Fibroblast of the aortic adventitia (primary cell): ENCODE results near the gene EXOSC9. TPM values are rescaled to one million over a fixed set of nuclear protein-coding genes. Genes with fewer than 3 reads are reported as not detected.

Experiments used
- DNase-seq: peaks from one replicate; pipeline ENCODE4 v3.0.0-alpha.2; 2010; ENCODE audit warnings: low read depth
- H3K4me3 ChIP-seq: 2 replicates; pipeline ENCODE4 v1.5.1; 2011; ENCODE audit warnings: low read depth, mild to moderate bottlenecking, control low read depth, low read length, moderate library complexity
- CTCF ChIP-seq: IDR thresholded peaks from 2 replicates; pipeline ENCODE4 v1.5.1; 2011; ENCODE audit warnings: mild to moderate bottlenecking, low read length, control low read depth, inconsistent platforms; ENCODE audit not compliant: insufficient read depth
- total RNA-seq: library from RNA; depleted of rRNA; stranded (reverse); fragments of >200 nt; gene quantifications from 2 replicates; pipeline ENCODE4 v1.2.3, GENCODE V29; 2012; ENCODE audit warnings: low replicate concordance

The EXOSC9 gene
- total RNA-seq, 1 donor, result 50.7 TPM

GRCh38 chr4:121765368-121765705 lies 35.8 kb upstream of the EXOSC9 start:
- no peak for DNase-seq
- no peak for TF ChIP-seq CTCF
- H3K4me3 ChIP-seq, result peak overlapping the region; percentile 68

GRCh38 chr4:121765971-121766538 lies 35.1 kb upstream of the EXOSC9 start:
- H3K4me3 ChIP-seq, result no peak overlapping the region
- no peak for TF ChIP-seq CTCF
- DNase-seq, result no peak

- TF ChIP-seq CTCF, result no peak
- H3K4me3 ChIP-seq, result no peak overlapping the region
- DNase-seq, result no peak
Observed at GRCh38 chr4:121767166-121767565, 34.0 kb upstream of the EXOSC9 start.

- no peak for TF ChIP-seq CTCF
- no peak for DNase-seq
- no peak overlapping the region for H3K4me3 ChIP-seq
Observed at GRCh38 chr4:121769341-121769740, 31.8 kb upstream of the EXOSC9 start.

- TF ChIP-seq CTCF, result no peak
- no peak for DNase-seq
- H3K4me3 ChIP-seq, result no peak overlapping the region
Observed at GRCh38 chr4:121771869-121772268, 29.3 kb upstream of the EXOSC9 start.

GRCh38 chr4:121773883-121774282 lies 27.2 kb upstream of the EXOSC9 start:
- no peak overlapping the region for H3K4me3 ChIP-seq
- no peak for TF ChIP-seq CTCF
- DNase-seq, result no peak
